Tibial artery (tissue), 4 donors: Measurements from ENCODE around the gene NTM.

ENCODE experiments used
- DNase-seq, 2 donors: peaks; one replicate each; pipeline ENCODE4 v3.0.0-alpha.2; 2019
- H3K27ac ChIP-seq, 2 donors: fragments of 200-600 bp; sonication (generic) in 1 of 2; 1 replicate in 1 of 2; 2 replicates in 1 of 2; pipeline ENCODE4 v1.5.1; 2018 to 2019; ENCODE audit warnings: mild to moderate bottlenecking in 1 of 2
- H3K27me3 ChIP-seq, 2 donors: fragments of 200-600 bp; sonication (generic) in 1 of 2; one replicate each; pipeline versions ENCODE4 v1.5.1 to v1.6.0; 2016 to 2019
- H3K36me3 ChIP-seq, 3 donors: fragments of 200-600 bp; sonication (generic) in 2 of 3; one replicate each; pipeline ENCODE4 v1.5.1; 2016 to 2019; ENCODE audit warnings: mild to moderate bottlenecking in 2 of 3
- H3K4me1 ChIP-seq, 4 donors: fragments of 200-600 bp; sonication (generic) in 2 of 4; 1 replicate in 3 of 4; 2 replicates in 1 of 4; pipeline ENCODE4 v1.5.1; 2016 to 2019
- H3K4me3 ChIP-seq, 2 donors: fragments of 200-600 bp; sonication (generic) in 1 of 2; 1 replicate in 1 of 2; 2 replicates in 1 of 2; pipeline ENCODE4 v1.5.1; 2018 to 2019; ENCODE audit warnings: mild to moderate bottlenecking in 2 of 2
- H3K9me3 ChIP-seq, 3 donors: fragments of 200-600 bp; sonication (generic) in 1 of 3; one replicate each; pipeline ENCODE4 v1.5.1; 2016 to 2019
- intact Hi-C: fragments of 100-400 bp; cut with DNase I; formaldehyde crosslinking; loops from one replicate; pipeline ENCODE4 v1.15.0; 2023; ENCODE audit warnings: low total_unique reads
- TF ChIP-seq, protein P1 (sequence below), 2 experiments: fragments of 200-600 bp in 1 of 2; fragments of 450-650 bp in 1 of 2; IDR thresholded peaks; one replicate each; pipeline ENCODE4 v1.5.1; 2017 to 2019; ENCODE audit warnings: antibody characterized with exemption in 2 of 2, mild to moderate bottlenecking in 1 of 2, moderate library complexity in 1 of 2

NTM gene

DNA sequence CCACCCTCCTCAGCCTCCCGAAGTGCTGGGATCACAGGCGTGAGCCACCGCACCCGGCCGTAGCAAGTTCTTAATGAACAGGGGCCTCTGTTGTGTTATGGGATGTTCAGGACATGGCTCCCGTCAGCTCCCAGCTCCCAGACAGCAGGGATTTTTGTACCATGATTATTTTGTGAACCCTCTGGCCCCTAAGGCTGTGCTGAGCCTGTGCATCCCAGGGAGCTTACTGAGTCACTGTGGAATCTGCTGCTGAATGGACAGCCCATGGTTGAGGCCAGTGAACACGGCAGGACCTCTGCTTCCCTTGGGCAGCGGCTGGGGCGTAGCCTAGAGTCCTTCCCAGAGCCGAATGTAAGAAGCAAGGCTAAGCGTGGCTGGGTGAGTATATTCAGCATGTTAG lies 245.2 kb downstream of the NTM start:
- Histone ChIP-seq H3K9me3 (no peaks in the 10 kb centered on the region), H3K36me3 (no peaks in the 10 kb centered on the region), H3K27me3 (peaks cover 0 to 3% of the 10 kb centered on the region in 2 donors), H3K27ac (no peak overlapping the region), H3K4me3 (no peak overlapping the region), H3K4me1 (no peaks in the 10 kb centered on the region)
- intact Hi-C loops = no loop called here
- TF ChIP-seq, protein P1, sequence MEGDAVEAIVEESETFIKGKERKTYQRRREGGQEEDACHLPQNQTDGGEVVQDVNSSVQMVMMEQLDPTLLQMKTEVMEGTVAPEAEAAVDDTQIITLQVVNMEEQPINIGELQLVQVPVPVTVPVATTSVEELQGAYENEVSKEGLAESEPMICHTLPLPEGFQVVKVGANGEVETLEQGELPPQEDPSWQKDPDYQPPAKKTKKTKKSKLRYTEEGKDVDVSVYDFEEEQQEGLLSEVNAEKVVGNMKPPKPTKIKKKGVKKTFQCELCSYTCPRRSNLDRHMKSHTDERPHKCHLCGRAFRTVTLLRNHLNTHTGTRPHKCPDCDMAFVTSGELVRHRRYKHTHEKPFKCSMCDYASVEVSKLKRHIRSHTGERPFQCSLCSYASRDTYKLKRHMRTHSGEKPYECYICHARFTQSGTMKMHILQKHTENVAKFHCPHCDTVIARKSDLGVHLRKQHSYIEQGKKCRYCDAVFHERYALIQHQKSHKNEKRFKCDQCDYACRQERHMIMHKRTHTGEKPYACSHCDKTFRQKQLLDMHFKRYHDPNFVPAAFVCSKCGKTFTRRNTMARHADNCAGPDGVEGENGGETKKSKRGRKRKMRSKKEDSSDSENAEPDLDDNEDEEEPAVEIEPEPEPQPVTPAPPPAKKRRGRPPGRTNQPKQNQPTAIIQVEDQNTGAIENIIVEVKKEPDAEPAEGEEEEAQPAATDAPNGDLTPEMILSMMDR (IDR thresholded peaks at IDR 0.05) = no peak
- no peak for DNase-seq

- no peaks in the 10 kb centered on the region for H3K9me3 ChIP-seq
- H3K36me3 ChIP-seq = no peaks in the 10 kb centered on the region
- H3K4me1 ChIP-seq = no peaks in the 10 kb centered on the region
- H3K4me3 ChIP-seq = no peak overlapping the region
- intact Hi-C loops = no loop called here
- TF ChIP-seq, protein P1 (IDR thresholded peaks at IDR 0.05) = no peak
- no peaks in the 10 kb centered on the region for H3K27me3 ChIP-seq
- DNase-seq = no peak
- H3K27ac ChIP-seq = no peak overlapping the region
Measured at GRCh38 chr11:131616481-131617140, 246.2 kb downstream of the NTM start.

GRCh38 chr11:131618201-131618600 lies 247.8 kb downstream of the NTM start:
- DNase-seq = no peak
- Histone ChIP-seq H3K27me3 (no peaks in the 10 kb centered on the region), H3K36me3 (no peaks in the 10 kb centered on the region), H3K4me3 (no peak overlapping the region), H3K27ac (no peak overlapping the region), H3K9me3 (no peaks in the 10 kb centered on the region), H3K4me1 (no peaks in the 10 kb centered on the region)
- intact Hi-C loops = no loop called here
- TF ChIP-seq, protein P1 (IDR thresholded peaks at IDR 0.05) = no peak

DNA sequence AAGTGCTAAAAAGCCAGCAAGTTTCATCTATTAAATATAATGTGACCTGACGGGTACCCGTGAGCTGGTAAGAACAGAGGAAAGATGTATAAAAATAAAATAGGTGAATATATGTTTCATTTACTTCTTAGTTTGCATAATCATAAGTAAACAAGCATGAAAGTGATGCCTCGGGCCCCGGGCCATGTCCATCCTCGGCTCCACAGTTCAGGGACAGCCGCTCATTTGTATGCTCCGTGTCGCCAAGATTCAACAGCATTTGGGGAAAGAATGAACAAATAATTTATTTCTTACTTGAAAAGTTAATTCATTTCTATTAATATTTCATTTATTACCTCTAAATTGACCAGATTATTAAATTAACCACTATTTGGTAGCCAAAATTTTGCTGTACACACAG lies 251.8 kb downstream of the NTM start:
- TF ChIP-seq, protein P1 (IDR thresholded peaks at IDR 0.05) = no peak
- H3K9me3 ChIP-seq = no peaks in the 10 kb centered on the region
- H3K4me1 ChIP-seq = no peaks in the 10 kb centered on the region
- H3K4me3 ChIP-seq = no peak overlapping the region
- no peak overlapping the region for H3K27ac ChIP-seq
- H3K36me3 ChIP-seq = no peaks in the 10 kb centered on the region
- DNase-seq = no peak
- no peaks in the 10 kb centered on the region for H3K27me3 ChIP-seq
- intact Hi-C loops = no loop called here

- intact Hi-C loops = no loop called here
Measured at GRCh38 chr11:131624531-131624930, 254.1 kb downstream of the NTM start.

More at GRCh38 chr11:131624531-131624930, 254.1 kb downstream of the NTM start:
- Histone ChIP-seq H3K27me3 (no peaks in the 10 kb centered on the region), H3K9me3 (no peaks in the 10 kb centered on the region), H3K4me3 (no peak overlapping the region), H3K27ac (no peak overlapping the region), H3K36me3 (no peaks in the 10 kb centered on the region), H3K4me1 (no peaks in the 10 kb centered on the region)
- TF ChIP-seq, protein P1 (IDR thresholded peaks at IDR 0.05) = no peak
- DNase-seq = no peak
